ENCODE results near the gene SLC2A13.
"Not testable (repeated sequence)": the region's sequence is repeated elsewhere in the genome, so short reads cannot be mapped to it uniquely, and the experiment has no call there.

SLC2A13 gene

GRCh38 chr12:40075458-40075857, 30.4 kb downstream of the SLC2A13 start:
- Mint-ChIP-seq H3K9me3 (ENCODE audit: low read depth) (no peaks in the 10 kb centered on the region), H3K4me1 (ENCODE audit: low read depth) (no peaks in the 10 kb centered on the region), H3K27ac (no peak overlapping the region), H3K4me3 (no peak overlapping the region), H3K27me3 (no peaks in the 10 kb centered on the region), H3K36me3 (peaks cover 6% of the 10 kb centered on the region)

- H3K4me1 Mint-ChIP-seq (ENCODE audit: low read depth), result no peaks in the 10 kb centered on the region
- no peak overlapping the region for H3K27ac Mint-ChIP-seq
- no peaks in the 10 kb centered on the region for H3K27me3 Mint-ChIP-seq
- no peak overlapping the region for H3K4me3 Mint-ChIP-seq
- no peaks in the 10 kb centered on the region for H3K9me3 Mint-ChIP-seq (ENCODE audit: low read depth)
- no peaks in the 10 kb centered on the region for H3K36me3 Mint-ChIP-seq
Observed at GRCh38 chr12:40068416-40068815, 37.5 kb downstream of the SLC2A13 start.

- H3K4me3 Mint-ChIP-seq, result no peak overlapping the region
- no peaks in the 10 kb centered on the region for H3K4me1 Mint-ChIP-seq (ENCODE audit: low read depth)
- H3K9me3 Mint-ChIP-seq (ENCODE audit: low read depth), result no peaks in the 10 kb centered on the region
- no peaks in the 10 kb centered on the region for H3K36me3 Mint-ChIP-seq
- H3K27ac Mint-ChIP-seq, result no peak overlapping the region
- H3K27me3 Mint-ChIP-seq, result no peaks in the 10 kb centered on the region
Observed at GRCh38 chr12:40065636-40066035, 40.2 kb downstream of the SLC2A13 start.

GRCh38 chr12:40063414-40063813, 42.5 kb downstream of the SLC2A13 start:
- no peak overlapping the region for H3K4me3 Mint-ChIP-seq
- H3K4me1 Mint-ChIP-seq (ENCODE audit: low read depth), result no peaks in the 10 kb centered on the region
- H3K36me3 Mint-ChIP-seq, result no peaks in the 10 kb centered on the region
- no peaks in the 10 kb centered on the region for H3K27me3 Mint-ChIP-seq
- no peak overlapping the region for H3K27ac Mint-ChIP-seq
- H3K9me3 Mint-ChIP-seq (ENCODE audit: low read depth), result no peaks in the 10 kb centered on the region

GRCh38 chr12:40058721-40059190, 47.1 kb downstream of the SLC2A13 start:
- Mint-ChIP-seq H3K27ac (no peak overlapping the region), H3K36me3 (no peaks in the 10 kb centered on the region), H3K4me1 (ENCODE audit: low read depth) (no peaks in the 10 kb centered on the region), H3K4me3 (no peak overlapping the region), H3K9me3 (ENCODE audit: low read depth) (no peaks in the 10 kb centered on the region), H3K27me3 (no peaks in the 10 kb centered on the region)

GRCh38 chr12:40056373-40056772, 49.5 kb downstream of the SLC2A13 start:
- no peak overlapping the region for H3K4me3 Mint-ChIP-seq
- H3K36me3 Mint-ChIP-seq, result no peaks in the 10 kb centered on the region
- H3K4me1 Mint-ChIP-seq (ENCODE audit: low read depth), result no peaks in the 10 kb centered on the region
- no peaks in the 10 kb centered on the region for H3K9me3 Mint-ChIP-seq (ENCODE audit: low read depth)
- no peak overlapping the region for H3K27ac Mint-ChIP-seq
- no peaks in the 10 kb centered on the region for H3K27me3 Mint-ChIP-seq

GRCh38 chr12:40055776-40056175, 50.1 kb downstream of the SLC2A13 start:
- Mint-ChIP-seq H3K4me3 (no peak overlapping the region), H3K9me3 (ENCODE audit: low read depth) (no peaks in the 10 kb centered on the region), H3K4me1 (ENCODE audit: low read depth) (no peaks in the 10 kb centered on the region), H3K27ac (no peak overlapping the region), H3K27me3 (no peaks in the 10 kb centered on the region), H3K36me3 (no peaks in the 10 kb centered on the region)

- no peaks in the 10 kb centered on the region for H3K27me3 Mint-ChIP-seq
- no peak overlapping the region for H3K4me3 Mint-ChIP-seq
- H3K4me1 Mint-ChIP-seq (ENCODE audit: low read depth), result no peaks in the 10 kb centered on the region
- no peaks in the 10 kb centered on the region for H3K36me3 Mint-ChIP-seq
- H3K27ac Mint-ChIP-seq, result no peak overlapping the region
- no peaks in the 10 kb centered on the region for H3K9me3 Mint-ChIP-seq (ENCODE audit: low read depth)
Observed at GRCh38 chr12:40055228-40055579, 50.7 kb downstream of the SLC2A13 start.

- no peaks in the 10 kb centered on the region for H3K9me3 Mint-ChIP-seq (ENCODE audit: low read depth)
- no peaks in the 10 kb centered on the region for H3K27me3 Mint-ChIP-seq
- H3K4me1 Mint-ChIP-seq (ENCODE audit: low read depth), result no peaks in the 10 kb centered on the region
- no peak overlapping the region for H3K4me3 Mint-ChIP-seq
- no peak overlapping the region for H3K27ac Mint-ChIP-seq
- no peaks in the 10 kb centered on the region for H3K36me3 Mint-ChIP-seq
Observed at GRCh38 chr12:40054555-40055227, 51.2 kb downstream of the SLC2A13 start.

GRCh38 chr12:40049268-40049667, 56.6 kb downstream of the SLC2A13 start:
- no peaks in the 10 kb centered on the region for H3K4me1 Mint-ChIP-seq (ENCODE audit: low read depth)
- no peak overlapping the region for H3K4me3 Mint-ChIP-seq
- peaks cover 2% of the 10 kb centered on the region for H3K36me3 Mint-ChIP-seq
- no peaks in the 10 kb centered on the region for H3K9me3 Mint-ChIP-seq (ENCODE audit: low read depth)
- no peak overlapping the region for H3K27ac Mint-ChIP-seq
- H3K27me3 Mint-ChIP-seq, result no peaks in the 10 kb centered on the region

GRCh38 chr12:40047002-40047401, 58.9 kb downstream of the SLC2A13 start:
- not testable (repeated sequence) for H3K36me3 Mint-ChIP-seq; H3K27me3 Mint-ChIP-seq; H3K9me3 Mint-ChIP-seq (ENCODE audit: low read depth); H3K4me1 Mint-ChIP-seq (ENCODE audit: low read depth); H3K27ac Mint-ChIP-seq; H3K4me3 Mint-ChIP-seq

- no peak overlapping the region for H3K27ac Mint-ChIP-seq
- no peaks in the 10 kb centered on the region for H3K9me3 Mint-ChIP-seq (ENCODE audit: low read depth)
- H3K36me3 Mint-ChIP-seq, result peaks cover 5% of the 10 kb centered on the region
- H3K4me1 Mint-ChIP-seq (ENCODE audit: low read depth), result no peaks in the 10 kb centered on the region
- no peaks in the 10 kb centered on the region for H3K27me3 Mint-ChIP-seq
- H3K4me3 Mint-ChIP-seq, result no peak overlapping the region
Observed at GRCh38 chr12:40045656-40046055, 60.2 kb downstream of the SLC2A13 start.

GRCh38 chr12:40044396-40044795, 61.5 kb downstream of the SLC2A13 start:
- no peak overlapping the region for H3K4me3 Mint-ChIP-seq
- peaks cover 9% of the 10 kb centered on the region for H3K36me3 Mint-ChIP-seq
- no peaks in the 10 kb centered on the region for H3K27me3 Mint-ChIP-seq
- no peak overlapping the region for H3K27ac Mint-ChIP-seq
- H3K9me3 Mint-ChIP-seq (ENCODE audit: low read depth), result no peaks in the 10 kb centered on the region
- peaks cover 2% of the 10 kb centered on the region for H3K4me1 Mint-ChIP-seq (ENCODE audit: low read depth)

- Mint-ChIP-seq H3K27ac (no peak overlapping the region), H3K4me1 (ENCODE audit: low read depth) (peaks cover 2% of the 10 kb centered on the region), H3K9me3 (ENCODE audit: low read depth) (no peaks in the 10 kb centered on the region), H3K36me3 (peaks cover 6% of the 10 kb centered on the region), H3K27me3 (no peaks in the 10 kb centered on the region), H3K4me3 (no peak overlapping the region)
Observed at GRCh38 chr12:40039598-40039997, 66.3 kb downstream of the SLC2A13 start.

- H3K36me3 Mint-ChIP-seq, result peaks cover 6% of the 10 kb centered on the region
- H3K27me3 Mint-ChIP-seq, result no peaks in the 10 kb centered on the region
- no peak overlapping the region for H3K4me3 Mint-ChIP-seq
- H3K9me3 Mint-ChIP-seq (ENCODE audit: low read depth), result no peaks in the 10 kb centered on the region
- no peak overlapping the region for H3K27ac Mint-ChIP-seq
- peaks cover 2% of the 10 kb centered on the region for H3K4me1 Mint-ChIP-seq (ENCODE audit: low read depth)
Observed at GRCh38 chr12:40038619-40039018, 67.3 kb downstream of the SLC2A13 start.

GRCh38 chr12:40034712-40035111, 71.2 kb downstream of the SLC2A13 start:
- Mint-ChIP-seq H3K4me1 (ENCODE audit: low read depth) (peaks cover 2% of the 10 kb centered on the region), H3K9me3 (ENCODE audit: low read depth) (no peaks in the 10 kb centered on the region), H3K4me3 (no peak overlapping the region), H3K36me3 (peaks cover 3% of the 10 kb centered on the region), H3K27me3 (no peaks in the 10 kb centered on the region), H3K27ac (no peak overlapping the region)
